Measurements from ENCODE around the gene FOXP4.

GRCh38 chr6:41648921-41649320 is 102.7 kb downstream of the FOXP4 start:
- TF ChIP-seq ATF2 (CRISPR knock-in tag; IDR thresholded peaks at IDR 0.05): no peak
- TF ChIP-seq, protein P1, sequence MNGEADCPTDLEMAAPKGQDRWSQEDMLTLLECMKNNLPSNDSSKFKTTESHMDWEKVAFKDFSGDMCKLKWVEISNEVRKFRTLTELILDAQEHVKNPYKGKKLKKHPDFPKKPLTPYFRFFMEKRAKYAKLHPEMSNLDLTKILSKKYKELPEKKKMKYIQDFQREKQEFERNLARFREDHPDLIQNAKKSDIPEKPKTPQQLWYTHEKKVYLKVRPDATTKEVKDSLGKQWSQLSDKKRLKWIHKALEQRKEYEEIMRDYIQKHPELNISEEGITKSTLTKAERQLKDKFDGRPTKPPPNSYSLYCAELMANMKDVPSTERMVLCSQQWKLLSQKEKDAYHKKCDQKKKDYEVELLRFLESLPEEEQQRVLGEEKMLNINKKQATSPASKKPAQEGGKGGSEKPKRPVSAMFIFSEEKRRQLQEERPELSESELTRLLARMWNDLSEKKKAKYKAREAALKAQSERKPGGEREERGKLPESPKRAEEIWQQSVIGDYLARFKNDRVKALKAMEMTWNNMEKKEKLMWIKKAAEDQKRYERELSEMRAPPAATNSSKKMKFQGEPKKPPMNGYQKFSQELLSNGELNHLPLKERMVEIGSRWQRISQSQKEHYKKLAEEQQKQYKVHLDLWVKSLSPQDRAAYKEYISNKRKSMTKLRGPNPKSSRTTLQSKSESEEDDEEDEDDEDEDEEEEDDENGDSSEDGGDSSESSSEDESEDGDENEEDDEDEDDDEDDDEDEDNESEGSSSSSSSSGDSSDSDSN (CRISPR knock-in tag; IDR thresholded peaks at IDR 0.05): no peak
- TF ChIP-seq CTCF (CRISPR knock-in tag; IDR thresholded peaks at IDR 0.05): no peak
- TF ChIP-seq HNRNPK (IDR thresholded peaks at IDR 0.05; ENCODE audit: low read depth, low read length, poor library complexity, severe bottlenecking): no peak
- TF ChIP-seq GABPA (IDR thresholded peaks at IDR 0.05; ENCODE audit: low read depth, low read length): no peak
- no peak for TF ChIP-seq GABPA (CRISPR knock-in tag; IDR thresholded peaks at IDR 0.05; ENCODE audit: low read depth)
- no peak for TF ChIP-seq KDM1A (CRISPR knock-in tag; IDR thresholded peaks at IDR 0.05)
- no peak for TF ChIP-seq ZFP1 (CRISPR knock-in tag; IDR thresholded peaks at IDR 0.05)
- no peak for TF ChIP-seq ZNF891 (CRISPR knock-in tag; IDR thresholded peaks at IDR 0.05)
- TF ChIP-seq CHCHD3 (CRISPR knock-in tag; IDR thresholded peaks at IDR 0.05): no peak
- TF ChIP-seq FOXA1 (IDR thresholded peaks at IDR 0.05): no peak
- TF ChIP-seq FOXA1 (CRISPR knock-in tag; IDR thresholded peaks at IDR 0.05): no peak
- TF ChIP-seq RFX5 (IDR thresholded peaks at IDR 0.05; ENCODE audit: low read depth, low read length): no peak
- TF ChIP-seq, protein P2, sequence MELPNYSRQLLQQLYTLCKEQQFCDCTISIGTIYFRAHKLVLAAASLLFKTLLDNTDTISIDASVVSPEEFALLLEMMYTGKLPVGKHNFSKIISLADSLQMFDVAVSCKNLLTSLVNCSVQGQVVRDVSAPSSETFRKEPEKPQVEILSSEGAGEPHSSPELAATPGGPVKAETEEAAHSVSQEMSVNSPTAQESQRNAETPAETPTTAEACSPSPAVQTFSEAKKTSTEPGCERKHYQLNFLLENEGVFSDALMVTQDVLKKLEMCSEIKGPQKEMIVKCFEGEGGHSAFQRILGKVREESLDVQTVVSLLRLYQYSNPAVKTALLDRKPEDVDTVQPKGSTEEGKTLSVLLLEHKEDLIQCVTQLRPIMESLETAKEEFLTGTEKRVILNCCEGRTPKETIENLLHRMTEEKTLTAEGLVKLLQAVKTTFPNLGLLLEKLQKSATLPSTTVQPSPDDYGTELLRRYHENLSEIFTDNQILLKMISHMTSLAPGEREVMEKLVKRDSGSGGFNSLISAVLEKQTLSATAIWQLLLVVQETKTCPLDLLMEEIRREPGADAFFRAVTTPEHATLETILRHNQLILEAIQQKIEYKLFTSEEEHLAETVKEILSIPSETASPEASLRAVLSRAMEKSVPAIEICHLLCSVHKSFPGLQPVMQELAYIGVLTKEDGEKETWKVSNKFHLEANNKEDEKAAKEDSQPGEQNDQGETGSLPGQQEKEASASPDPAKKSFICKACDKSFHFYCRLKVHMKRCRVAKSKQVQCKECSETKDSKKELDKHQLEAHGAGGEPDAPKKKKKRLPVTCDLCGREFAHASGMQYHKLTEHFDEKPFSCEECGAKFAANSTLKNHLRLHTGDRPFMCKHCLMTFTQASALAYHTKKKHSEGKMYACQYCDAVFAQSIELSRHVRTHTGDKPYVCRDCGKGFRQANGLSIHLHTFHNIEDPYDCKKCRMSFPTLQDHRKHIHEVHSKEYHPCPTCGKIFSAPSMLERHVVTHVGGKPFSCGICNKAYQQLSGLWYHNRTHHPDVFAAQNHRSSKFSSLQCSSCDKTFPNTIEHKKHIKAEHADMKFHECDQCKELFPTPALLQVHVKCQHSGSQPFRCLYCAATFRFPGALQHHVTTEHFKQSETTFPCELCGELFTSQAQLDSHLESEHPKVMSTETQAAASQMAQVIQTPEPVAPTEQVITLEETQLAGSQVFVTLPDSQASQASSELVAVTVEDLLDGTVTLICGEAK (IDR thresholded peaks at IDR 0.05): no peak
- TF ChIP-seq, protein P2 (CRISPR knock-in tag; IDR thresholded peaks at IDR 0.05): no peak
- no peak for TF ChIP-seq NFE2L1 (CRISPR knock-in tag; IDR thresholded peaks at IDR 0.05; ENCODE audit: borderline replicate concordance)

Data from HepG2 (cell line).